NCI-H146 (cell line): ENCODE data around the gene ECE1.
A peak's percentile ranks its signal among the peaks of the same experiment; 100 is the strongest.
"Not testable (repeated sequence)": the region's sequence is repeated elsewhere in the genome, so short reads cannot be mapped to it uniquely, and the experiment has no call there.

ENCODE experiments used
- DNase-seq: peaks from one replicate; lab custom pipeline; 2025; lab: John Stamatoyannopoulos, UW

ECE1 gene

DNA sequence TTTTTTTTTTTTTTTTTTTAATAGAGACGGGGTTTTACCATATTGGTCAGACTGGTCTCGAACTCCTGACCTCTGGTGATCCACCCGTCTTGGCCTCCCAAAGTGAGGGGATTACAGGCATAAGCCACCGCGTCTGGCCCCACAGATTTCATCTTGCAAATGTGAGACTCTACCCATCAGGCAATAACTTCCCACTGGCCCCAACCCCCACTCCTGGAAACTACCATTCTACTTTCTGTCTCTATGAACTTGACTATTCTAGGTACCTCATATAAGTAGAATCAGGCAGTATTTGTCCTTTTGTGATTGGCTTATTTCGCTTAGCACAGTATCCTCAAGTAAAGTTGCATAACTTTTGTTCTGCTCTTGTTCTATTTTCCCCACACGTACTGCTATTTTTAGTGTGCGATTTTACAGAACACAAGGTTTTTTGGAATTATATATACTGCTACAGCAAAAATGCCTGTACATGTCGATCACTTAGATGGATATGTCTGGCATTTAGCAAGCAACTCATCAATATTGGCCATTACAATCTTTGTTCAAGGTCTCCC, 40.2 kb downstream of the ECE1 start:
- DNase-seq, result no peak

DNA sequence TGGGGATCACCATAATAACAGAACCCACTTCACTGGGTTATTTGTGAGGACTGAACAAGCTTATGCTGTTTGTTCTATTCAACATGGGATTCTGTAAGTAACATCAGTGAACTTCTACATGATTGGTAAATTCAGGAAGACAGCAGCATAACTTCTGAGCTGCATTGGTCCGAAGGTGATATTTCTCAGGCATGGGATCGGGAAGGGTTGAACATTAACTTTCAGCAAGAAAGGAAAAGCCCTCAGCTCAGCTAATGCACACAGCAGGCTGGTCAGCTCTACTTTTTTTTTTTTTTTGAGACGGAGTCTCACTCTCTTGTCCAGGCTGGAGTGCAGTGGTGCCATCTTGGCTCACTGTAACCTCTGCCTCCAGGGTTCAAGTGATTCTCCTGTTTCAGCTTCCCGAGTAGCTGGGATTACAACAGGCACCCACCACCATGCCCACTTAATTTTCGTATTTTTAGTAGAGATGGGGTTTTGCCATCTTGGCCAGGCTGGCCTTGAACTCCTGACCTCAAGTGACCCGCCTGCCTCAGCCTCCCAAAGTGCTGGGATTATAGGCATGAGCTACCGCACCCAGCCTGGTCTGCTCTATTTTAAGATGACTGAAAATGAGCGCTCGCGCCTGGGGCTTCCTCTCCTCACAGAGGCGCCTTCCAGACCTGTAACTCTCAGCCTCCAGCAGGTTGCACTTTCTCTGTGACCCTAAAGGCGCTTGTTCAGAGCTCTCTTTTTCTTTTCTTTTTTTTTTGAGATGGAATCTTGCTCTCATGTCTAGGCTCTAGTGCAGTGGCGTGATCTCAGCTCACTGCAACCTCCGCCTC, 42.2 kb downstream of the ECE1 start:
- DNase-seq, result no peak

DNA sequence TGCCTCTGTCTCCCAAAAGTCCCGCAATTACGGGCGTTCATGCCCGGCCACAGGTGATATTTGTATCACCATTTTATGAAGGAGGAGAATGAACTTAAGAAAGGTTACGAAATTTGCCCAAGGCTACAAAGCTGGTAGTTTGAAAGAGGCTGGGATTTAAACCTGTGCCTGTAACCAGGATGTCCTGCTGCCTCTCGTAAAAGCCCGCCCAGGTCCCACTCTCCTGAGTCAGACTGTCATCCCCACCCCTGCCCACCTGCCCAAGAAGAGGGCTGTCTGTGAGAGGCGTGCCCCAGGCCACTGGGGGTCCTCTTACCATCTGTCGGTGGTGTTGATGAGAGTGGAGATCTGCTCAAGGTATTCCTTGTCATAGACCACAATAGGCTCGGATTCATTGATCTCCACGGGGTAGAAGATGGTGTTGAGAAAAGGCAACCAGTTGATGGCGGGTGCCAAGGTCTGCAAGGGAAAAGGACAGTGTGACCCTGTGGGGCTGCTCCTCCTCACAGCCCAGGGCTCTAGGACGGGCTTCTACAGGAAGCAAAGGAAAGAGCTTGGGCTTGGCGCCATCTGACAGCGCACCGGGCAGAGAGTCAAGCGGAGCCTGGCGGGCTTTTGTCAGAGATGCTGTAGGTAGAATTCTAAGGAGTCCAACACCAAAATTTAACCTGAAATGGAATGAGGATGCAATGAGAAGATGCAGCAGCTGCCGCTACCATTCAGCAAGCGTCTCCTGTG, 43.2 kb downstream of the ECE1 start:
- no peak for DNase-seq

DNA sequence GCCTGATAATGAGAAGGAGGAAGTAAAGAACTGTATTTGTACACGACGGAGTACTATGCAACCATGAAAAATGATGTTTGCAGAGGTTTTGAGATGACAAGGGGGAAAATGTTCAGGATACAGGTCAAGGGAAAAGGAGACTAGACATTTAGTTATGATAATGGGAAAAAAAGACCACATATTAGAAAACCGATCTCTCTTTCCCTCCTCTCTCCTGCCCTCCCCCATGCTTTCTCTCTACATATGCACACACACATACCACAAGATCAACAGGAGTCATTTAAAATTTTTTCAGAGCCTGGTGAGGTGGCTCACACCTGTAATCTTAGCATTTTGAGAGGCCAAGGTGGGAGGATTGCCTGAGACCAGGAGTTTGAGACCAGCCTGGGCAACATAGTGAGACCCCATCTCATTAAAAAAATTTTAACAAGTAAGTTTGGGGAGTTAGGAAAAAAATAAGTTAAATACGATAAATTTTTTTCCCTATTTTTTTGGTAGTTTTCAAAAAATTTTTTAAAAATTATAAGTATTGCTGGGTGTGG, 44.5 kb downstream of the ECE1 start:
- no peak for DNase-seq

DNA sequence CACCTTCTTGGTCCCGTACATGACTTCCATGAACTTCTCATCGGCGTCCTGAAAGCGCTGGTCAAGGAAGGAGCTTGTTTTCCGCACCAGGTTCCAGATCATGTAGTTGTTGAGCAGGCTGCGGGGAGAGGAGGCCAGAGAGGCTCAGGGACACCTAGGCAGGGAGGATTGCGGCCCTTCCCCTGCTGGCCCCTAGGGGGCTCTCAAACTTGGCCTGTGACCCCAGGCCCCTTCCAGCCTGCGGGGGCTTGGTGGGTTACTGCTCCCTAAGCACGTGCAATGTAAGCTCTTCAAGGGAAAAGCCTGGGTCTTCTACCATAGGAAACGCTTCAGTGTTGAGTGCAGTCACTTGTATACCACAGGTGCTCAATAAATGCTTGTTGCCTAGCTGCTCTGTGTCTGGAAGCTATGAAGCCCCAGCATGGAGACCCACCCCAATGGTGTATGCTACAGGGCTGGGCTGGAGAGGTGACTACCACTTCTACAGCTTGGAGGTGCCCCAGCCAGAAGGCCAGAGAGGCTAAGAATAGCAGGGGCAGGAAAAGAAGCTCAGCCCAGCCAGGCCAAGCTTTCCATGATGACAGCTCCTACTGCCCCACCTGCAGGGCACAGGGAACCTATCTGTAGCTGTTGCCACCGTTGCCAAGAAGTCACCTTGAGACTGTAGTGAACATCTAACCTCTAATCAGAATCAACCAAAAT, 45.1 kb downstream of the ECE1 start:
- DNase-seq, result no peak

DNA sequence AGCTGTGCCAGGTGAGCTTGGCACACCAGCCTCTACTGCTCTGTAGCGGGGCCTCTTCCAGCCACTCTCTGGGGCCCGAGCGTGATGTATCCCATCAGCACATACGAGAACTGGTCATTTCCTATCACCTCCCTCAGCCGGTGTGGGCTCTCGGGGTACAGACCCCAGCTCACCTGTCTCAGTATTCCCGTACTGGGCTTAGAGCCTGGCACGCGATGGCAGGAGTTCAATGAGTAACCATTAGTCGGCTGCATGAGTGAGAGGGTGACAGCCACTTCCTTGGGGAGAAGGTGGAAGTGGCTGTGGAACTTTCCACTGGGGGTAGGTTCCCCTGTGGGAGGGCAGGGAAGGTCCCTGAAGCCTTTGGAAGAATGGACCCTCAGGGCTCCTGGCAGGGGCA, 46.1 kb downstream of the ECE1 start:
- DNase-seq, result no peak

DNA sequence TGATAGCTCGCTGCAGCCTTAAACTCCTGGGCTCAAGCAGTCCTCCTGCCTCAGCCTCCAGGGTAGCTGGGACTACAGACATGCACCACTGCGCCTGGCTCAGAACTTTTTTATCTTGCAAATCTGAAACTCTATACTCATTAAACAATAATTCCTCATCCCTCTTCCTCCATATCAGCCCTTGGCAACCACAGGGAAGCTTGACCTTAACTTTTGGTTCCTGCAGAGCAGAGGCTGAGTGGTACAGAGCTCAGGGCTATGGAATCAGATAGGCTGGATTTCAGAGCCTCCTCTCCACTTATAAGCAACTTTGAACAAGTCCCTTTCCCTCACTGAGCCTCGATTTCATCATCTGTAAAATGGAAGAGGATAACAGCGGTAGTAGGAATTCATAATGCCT, 47.4 kb downstream of the ECE1 start:
- no peak for DNase-seq

DNA sequence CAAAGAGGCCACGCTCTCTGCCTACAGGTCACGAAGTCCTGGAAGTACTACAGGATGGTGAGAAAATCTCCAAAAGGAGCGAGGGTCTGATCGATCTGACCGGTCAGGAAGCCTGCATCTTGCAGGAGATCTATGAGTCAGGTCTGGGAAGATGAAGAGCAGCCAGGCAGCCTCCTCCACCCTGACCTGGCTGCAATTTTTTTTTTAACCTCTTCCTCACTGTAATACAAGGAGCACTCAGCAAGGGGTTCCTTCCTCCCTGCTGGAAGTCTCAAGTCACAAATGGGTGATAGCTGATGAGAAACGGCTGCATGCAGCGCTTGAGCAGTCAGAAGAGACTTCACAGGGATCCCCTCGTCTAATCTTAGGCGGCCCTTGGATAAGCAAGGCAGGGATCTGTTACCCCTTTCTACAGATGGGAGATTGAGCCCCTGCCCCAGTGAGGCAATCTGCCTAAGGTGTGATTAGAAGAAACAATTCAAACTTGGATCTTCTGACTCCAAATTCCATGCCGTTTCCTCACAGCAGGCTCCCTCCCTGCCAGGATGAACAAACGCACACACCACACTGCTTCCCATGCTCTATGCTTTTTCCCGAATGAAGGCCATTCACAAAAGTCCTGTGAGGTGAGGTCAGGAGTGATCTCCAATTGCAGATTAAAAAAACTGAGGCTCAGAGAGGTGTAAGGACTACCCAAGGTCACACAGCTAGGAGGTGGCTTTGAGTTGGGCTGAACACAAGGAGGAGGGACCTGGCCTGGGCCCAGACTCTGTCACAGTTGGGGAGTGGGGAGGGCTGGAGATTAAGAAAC, 48.3 kb downstream of the ECE1 start:
- no peak for DNase-seq

DNA sequence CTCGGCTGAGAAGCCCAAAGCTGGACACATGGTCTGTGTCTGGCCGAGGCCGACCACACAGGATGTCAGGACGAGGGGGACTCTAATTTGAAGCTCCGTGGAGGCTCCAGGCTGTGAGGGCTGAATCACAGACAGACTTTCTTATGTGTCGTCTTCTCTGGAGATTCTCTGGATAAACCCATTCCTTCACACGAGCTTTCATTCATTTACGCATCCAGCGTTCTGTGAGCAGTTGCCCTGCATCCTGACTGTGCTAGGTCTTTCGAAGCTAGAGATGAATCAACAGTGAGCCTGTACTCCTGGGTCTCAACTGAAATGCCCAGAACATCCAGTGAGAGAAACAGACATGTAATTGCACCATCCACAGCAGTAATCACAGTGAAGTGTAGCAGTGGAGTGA, 49.6 kb downstream of the ECE1 start:
- DNase-seq, result no peak

DNA sequence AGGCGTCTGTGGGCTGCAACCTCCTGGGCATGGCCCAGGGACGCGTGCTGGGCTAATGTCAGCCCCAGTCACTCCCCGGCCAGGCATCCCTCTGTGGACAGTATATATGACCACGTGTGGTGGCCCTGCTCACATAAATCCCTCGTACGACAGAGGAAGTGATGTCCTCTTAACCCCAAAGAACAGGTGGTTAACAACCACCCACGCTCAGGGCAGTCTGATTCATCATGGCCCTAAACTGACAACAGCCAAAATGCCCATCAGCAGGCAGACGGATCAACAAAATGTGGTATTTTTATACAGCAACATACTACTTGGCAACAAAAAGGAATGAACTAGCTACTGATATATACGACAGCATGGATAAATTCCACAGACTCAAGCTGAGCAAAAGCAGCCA, 51.0 kb downstream of the ECE1 start:
- DNase-seq, result no peak

DNA sequence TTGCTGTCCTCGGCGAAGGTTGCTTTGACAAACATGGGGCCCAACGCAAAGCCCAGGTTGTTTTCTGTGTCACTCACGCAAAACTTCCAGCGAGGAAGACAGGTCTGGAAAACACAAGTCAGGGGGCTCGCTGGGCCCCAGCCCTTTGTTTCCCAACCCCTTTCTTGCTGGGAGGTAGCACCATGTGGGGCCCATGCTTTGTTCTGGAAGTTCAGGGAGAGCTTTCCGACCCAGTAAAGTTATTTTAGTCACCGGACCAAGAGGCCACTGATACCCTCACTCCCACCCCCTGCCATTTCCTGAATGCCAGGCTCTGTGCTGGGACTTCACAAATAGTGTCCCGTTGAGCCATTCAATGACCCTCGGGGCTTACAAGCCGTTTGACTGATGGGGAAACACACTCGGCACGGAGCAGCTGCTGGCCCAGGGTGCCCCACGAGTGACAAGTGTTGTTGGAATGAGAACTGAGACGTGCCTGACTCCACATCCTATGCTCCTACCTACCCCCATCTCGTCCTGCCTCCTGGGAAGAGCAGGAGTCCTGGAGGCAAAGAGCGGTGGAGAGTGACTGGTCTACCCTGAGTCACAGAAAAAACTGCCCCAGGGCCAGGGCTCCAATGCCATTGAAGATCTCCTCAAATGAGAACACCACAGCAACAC, 52.0 kb downstream of the ECE1 start:
- no peak for DNase-seq

DNA sequence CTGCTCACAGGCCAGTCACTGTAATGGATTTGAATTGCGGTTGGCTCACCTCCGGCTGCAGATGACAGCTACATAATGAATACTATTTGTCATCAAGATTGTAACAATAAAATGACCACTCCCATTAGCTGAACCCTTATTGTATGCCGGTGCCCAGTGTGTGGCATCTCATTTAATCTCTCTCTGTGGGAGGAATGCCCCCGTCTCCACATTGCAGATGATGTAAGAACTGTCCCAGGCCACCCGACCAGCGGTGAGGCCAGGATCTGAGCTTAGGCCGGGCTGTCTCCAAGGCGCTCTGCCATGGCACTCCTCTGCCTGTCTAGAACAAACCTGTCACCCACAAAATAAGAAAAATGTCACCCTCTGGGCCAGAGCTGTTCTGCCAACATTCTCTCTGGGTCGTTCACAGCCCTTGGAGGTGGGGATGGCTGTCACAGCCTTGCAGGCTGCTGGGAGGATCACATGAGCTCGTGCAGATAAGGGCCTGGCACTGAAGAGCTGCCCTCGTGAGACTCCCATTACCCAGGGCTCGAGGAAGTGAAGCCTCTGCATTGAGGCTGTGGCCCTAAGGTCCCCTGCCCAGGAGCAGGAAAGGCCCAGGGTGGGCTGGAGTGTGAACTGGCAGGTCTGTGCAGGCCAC, 52.7 kb downstream of the ECE1 start:
- DNase-seq, result no peak

DNA sequence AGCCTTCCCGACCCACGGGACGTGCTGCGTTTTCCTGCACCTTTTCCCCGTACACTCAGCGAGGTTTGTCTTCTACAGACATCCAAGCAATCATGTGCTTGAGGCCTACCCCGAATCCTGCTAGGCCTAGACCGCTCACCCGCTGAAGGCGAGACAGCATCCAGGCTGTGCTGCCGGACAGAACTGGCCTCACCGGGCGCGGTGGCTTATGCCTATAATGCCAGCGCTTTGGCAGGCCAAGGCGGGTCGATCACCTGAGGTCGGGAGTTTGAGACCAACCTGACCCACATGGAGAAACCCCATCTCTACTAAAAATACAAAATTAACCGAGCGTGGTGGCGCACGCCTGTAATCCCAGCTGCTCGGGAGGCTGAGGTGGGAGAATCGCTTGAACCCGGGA, 54.1 kb downstream of the ECE1 start:
- no peak for DNase-seq

DNA sequence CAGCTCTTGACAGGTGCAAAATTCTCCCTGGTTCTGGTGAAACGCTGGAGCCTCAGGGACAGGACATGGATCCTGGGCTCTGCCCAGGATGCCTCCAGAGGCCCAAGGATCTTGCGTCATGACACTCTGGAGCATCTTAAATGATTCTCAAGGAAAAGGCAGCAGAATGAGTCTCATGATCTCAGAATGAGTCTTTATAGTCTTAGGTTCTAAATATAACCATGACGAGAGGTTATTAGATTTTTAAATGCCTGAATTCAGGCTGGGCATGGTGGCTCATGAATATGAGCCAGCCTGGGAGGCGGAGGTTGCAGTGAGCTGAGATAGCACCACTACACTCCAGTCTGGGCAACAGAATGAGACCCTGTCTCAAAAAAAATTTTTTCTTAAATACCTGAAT, 55.5 kb downstream of the ECE1 start:
- no peak for DNase-seq

DNA sequence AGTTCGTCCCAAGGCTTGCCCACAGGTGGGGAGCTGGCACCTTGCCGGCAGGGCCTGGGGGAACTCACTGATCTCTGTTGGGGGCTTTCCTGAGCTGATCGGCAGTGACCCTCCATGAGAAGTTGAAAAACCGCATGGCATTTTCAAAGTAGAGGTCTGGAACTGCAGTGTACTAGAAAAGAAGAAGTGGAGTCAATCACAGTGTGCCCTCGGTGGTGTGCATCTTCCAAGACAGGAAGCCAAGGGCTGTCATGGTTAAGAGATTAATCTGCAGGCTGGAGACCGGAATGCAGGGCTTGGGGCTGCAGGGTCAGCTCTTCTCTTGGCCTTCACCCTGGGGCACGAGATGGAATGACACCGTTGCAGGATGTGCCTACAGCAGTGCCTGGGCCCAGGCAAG, 56.8 kb downstream of the ECE1 start:
- DNase-seq, result no peak

DNA sequence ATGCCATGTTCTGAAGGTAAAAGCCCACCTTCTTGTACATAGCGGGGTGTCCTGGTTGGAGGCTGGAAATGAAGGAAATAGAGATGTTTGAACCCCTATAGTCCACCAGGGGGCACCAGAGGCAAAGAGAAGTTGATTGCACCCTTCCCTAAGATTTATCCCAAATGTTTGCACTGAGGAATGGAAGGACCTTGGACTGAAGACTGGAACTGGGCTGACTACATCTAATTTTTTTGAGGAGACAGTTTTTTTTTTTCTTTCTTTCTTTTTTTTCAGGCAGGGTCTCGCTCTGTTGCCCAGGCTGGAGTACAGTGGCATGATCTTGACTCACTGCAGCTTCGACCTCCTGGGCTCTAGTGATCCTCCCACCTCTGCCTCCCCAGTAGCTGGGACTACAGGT, 58.2 kb downstream of the ECE1 start:
- peak; percentile 34 for DNase-seq

DNA sequence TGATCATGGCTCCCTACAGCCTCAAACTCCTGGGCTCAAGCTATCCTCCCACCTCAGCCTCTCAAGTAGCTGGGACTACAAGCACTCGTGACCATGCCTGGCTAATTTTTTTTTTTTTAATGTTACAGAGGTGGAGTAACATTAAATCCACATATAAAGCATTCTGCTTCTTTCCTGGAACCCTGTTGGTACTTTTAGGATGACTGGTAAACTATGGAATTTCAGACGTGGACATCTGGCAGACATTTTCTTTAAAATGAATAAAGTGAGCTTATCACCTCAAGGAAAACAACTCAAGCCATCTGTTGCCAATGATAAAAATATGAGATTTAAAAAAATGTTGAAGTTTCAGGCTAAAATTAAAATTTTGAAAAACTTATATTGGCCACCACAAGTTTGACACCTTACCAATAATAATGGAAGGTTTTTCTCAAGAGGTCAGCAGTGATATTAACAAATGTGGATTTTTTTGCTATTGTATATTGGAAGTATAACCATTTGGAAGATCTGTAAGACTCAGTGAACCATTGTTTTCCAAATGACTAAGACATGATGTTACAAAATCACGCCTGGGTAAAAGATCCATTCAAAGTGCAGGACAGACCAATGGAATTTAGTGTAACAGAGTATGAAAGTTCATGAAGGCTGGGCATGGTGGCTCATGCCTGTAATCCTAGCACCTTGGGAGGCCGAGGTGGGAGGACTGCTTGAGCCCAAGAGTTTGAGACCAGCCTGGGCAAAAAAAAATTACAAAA, 60.8 kb downstream of the ECE1 start:
- no peak for DNase-seq

DNA sequence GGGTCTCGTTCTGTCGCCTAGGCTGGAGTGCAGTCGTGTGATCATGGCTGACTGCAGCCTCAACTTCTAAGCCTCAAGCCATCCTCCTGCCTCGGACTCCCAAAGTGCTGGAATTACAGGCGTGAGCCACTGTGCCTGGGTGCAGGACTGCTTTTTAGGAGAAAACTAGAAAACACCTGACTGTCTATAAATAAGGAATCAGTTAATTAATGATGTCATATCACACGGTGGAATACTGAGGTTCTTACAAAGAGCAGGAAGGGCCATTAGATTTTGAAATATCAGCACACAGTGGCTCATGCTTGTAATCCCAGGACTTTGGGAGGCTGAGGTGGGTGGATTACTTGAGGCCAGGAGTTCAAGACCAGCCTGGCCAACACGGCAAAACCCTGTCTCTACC, 62.0 kb downstream of the ECE1 start:
- DNase-seq, result not testable (repeated sequence)

DNA sequence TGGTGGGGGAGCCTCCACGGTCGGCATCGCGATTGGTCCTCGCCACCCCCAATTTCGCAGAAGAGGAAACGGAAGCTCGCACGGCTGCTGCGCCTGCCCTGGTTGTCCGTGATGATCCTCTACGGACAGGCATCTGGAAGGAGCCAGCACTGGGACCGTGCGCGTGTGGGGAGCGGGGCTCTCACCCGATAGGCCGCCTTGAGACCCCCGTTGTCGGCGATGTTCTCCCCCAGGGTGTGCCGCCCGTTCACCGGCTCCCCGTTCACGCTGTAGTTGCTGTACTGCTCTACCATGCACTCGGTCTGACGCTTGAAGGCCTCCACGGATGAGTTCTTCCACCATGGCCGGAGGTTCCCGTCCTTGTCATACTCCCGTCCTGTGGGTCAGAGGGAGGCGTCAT, 65.2 kb downstream of the ECE1 start:
- no peak for DNase-seq

DNA sequence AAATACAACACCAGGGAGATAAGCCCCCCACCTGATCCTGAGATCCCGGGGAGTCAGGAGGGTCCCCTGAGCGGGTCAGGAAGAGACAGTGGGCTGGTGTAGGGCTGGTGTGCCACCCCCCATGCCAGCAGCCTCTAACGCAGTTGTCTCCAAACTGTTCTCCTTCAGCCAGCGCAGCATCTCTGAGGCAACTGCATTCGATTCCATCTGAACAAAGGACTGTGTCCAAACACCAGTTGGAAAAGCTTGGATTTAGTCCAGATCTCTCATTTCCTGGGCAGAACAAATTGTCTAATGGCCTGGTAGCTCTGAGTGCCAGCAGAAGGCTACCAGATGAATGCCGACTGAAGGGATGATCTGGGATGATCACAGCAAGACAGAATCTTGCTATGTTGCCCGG, 69.4 kb downstream of the ECE1 start:
- no peak for DNase-seq
